HG02970 (cell line): ENCODE data around the gene ZNF76.

Experiments
- ATAC-seq: cut with Tn5 transposase; IDR thresholded peaks from one replicate; pipeline ENCODE4 v1.9.1; 2021; ENCODE audit warnings: mild to moderate bottlenecking, moderate library complexity, moderate number of reproducible peaks; ENCODE audit not compliant: unreplicated experiment, low FRiP score

The ZNF76 gene

GRCh38 chr6:35259194-35259947, at the start of gene ZNF76:
Gene ZNF76, plus strand, starts transcription at chr6:35259735. Its CDS starts 21,417 bp downstream, at chr6:35281152.
- peak; percentile 83 for ATAC-seq

GRCh38 chr6:35213298-35213791, 46.2 kb upstream of the ZNF76 start:
- no peak for ATAC-seq

GRCh38 chr6:35213824-35214756, 45.4 kb upstream of the ZNF76 start, which contains the start of gene SCUBE3:
Gene SCUBE3, plus strand, starts transcription at chr6:35213956. Its CDS starts 463 bp downstream, at chr6:35214419.
- ATAC-seq, result no peak

GRCh38 chr6:35214869-35215664, 44.5 kb upstream of the ZNF76 start:
- ATAC-seq, result no peak

- ATAC-seq, result no peak
Observed at GRCh38 chr6:35215665-35216411, 43.7 kb upstream of the ZNF76 start.

GRCh38 chr6:35216412-35216732, 43.2 kb upstream of the ZNF76 start:
- no peak for ATAC-seq

- no peak for ATAC-seq
Observed at GRCh38 chr6:35216851-35217811, 42.4 kb upstream of the ZNF76 start.

- ATAC-seq, result no peak
Observed at GRCh38 chr6:35218021-35218420, 41.5 kb upstream of the ZNF76 start.

GRCh38 chr6:35218456-35218855, 41.1 kb upstream of the ZNF76 start:
- ATAC-seq, result no peak

GRCh38 chr6:35219683-35220326, 39.7 kb upstream of the ZNF76 start:
- ATAC-seq, result no peak

GRCh38 chr6:35220711-35221110, 38.8 kb upstream of the ZNF76 start:
- no peak for ATAC-seq

GRCh38 chr6:35223396-35223795, 36.1 kb upstream of the ZNF76 start:
- ATAC-seq, result no peak

GRCh38 chr6:35224720-35225119, 34.8 kb upstream of the ZNF76 start:
- ATAC-seq, result no peak

- ATAC-seq, result no peak
Observed at GRCh38 chr6:35228481-35228880, 31.1 kb upstream of the ZNF76 start.

- no peak for ATAC-seq
Observed at GRCh38 chr6:35229304-35229703, 30.2 kb upstream of the ZNF76 start.

- no peak for ATAC-seq
Observed at GRCh38 chr6:35230498-35230897, 29.0 kb upstream of the ZNF76 start.

GRCh38 chr6:35230950-35231349, 28.6 kb upstream of the ZNF76 start:
- no peak for ATAC-seq

GRCh38 chr6:35231563-35231962, 28.0 kb upstream of the ZNF76 start:
- ATAC-seq, result no peak
